Hematopoietic multipotent progenitor cell treated with erythropoietin and hydrocortisone succinate and interleukin-3 and kit ligand, for 15 days (in vitro differentiated cells): ENCODE measurements around the gene HIPK2.

Source experiments
- DNase-seq: peaks from one replicate; pipeline ENCODE4 v3.0.0-alpha.2; 2015; ENCODE audit warnings: low spot score

The HIPK2 gene

DNA sequence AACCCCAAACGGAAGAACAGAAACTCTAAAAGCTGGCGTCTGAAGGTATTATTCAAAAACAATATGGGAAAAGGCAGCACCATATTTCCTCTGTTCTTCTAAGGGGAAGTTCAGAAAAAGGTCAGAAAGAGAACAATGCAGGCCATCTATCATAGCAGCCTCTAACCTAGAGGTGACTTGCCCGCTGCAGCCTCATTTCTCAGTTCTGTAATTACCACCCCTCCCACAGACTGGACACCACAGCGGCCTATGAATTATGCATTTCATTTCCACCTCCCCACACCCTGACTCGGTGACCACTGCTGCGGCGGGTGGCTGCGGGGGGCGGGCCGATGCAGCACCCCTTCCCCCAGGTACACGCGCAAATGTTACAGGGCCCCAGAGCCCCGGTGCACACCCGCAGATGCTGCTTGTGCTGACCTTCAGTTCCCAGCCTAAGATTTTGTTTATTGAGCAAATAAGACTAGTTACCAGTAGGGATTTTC is 128.8 kb downstream of the HIPK2 start:
- no peak for DNase-seq

DNA sequence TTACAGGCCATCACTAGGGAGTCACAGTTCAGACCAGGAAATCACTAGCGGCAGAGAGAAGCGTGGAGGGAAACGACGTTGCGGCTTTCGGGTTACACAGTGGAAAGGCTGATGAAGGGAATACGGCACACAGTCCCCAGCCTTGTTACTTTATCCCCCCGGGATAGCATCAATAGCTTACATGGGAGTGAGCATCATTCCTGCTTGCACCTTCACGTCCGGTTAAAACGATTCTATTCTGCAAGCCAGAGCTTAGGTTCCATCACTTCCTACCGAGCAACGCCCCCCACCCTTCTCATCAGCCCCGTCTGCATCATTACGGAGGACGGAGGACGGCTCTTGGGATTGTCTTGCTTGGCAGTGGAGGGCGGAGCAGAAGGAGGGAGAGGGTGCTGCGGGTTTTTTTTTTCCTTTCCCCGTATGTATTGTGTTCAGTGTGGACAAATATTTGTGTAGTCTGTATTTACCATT is 129.4 kb downstream of the HIPK2 start:
- DNase-seq: no peak

DNA sequence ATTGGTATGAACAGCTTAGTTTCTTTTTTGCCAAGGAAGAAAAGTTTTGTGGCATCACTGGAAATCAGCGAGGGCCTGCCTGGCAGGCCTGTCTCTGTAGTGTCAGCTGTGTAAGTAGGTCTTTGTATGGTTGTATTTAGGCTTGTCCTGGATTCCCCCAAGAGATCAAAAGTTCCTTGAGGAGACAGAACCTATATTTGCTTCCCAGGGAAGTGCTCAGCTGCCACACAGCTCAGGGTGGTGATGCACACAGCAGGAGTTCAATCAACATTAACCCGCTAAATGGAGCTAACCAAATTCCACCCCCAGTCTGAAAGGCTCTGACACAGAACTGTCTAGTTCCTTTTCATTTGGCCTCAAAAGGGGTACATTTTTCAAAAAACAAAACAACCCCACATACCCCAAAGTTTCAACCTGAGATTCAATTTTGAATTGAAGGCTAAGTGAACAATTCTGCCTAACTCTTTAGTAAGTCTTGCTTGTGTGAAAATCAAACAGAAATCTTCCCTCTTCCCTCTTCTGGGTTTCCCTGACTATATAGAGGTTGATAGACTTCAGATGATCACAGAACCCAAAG is 129.9 kb downstream of the HIPK2 start:
- DNase-seq: no peak

DNA sequence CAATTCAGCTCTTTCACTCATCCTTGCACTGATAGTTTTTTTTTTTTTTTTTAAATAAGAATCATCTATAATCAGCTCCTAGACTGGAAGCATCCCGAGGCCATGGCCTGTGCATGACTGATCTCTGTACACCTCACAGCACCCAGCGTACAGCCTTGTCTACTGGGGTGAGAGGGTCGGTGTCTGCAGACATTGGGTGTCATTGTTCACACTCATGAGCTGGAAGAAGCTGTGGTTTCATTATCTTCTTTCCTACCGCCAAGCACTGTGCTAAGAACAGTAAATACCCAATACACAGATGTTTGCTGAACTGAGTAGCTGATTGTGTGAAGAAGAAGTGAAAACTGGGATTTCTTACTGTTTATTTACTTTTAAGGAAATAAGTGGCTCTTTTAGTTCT is 130.7 kb downstream of the HIPK2 start:
- no peak for DNase-seq

DNA sequence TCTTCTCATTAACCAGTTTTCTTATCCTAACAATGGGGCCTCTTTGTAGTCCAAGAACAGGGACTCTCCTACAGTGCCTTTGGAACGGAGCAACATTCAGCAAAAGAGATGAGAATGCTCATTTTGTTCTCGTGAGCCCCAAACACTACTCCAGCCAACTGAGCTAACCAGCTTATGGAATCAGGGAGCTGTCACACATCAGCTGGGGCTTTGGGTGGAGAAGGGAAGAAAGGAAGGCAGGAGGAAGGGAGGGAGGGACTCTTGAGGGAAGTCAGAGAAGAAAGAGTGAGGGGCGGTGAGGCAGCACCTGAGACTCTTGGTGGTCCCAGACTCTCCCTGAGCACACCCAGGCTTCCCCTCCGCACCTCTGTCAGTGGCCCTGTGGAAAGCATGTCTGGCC is 131.2 kb downstream of the HIPK2 start:
- DNase-seq: no peak

DNA sequence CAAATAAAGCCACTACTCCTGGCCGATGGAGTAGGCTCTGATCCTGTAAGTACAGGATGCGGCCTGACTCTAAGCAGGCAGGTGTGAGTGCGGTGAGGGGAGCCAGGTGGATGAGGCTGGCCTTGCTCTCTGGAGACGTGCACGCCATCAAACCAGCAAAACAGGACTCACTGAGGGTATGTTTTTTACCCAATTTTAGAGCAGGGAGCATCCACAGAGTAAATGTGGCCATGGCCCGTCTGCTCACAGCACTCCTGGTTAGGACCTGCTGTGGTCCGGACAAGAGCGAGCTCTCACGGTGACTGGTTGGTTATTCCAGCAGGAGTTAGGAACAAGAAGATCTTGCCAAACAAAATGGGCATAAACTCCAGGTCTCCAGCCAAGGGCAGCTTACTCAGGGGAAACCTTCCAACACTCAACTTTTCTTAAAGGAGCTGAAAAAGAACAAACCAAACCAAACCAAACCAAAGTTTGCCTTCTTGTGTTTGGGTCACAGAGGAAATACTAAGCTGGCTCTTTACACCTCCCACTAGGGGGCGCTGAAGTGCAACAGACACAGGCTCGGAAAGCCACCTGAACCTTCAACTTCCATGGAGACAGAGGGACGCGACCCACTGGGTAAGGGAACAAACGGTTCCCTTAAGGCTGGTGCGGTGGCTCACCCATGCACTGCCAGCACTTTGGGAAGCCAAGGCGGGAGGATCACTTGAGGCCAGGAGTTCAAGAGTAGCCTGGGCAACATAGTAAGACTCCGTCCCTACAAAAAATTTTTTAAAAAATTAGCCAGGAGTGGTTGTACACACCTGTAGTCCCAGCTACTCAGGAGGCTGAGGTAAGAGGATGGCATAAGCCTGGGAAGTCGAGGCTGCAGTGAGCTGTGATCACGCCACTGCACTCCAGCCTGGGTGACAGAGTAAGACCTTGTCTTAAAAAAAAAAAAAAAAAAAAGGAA is 131.9 kb downstream of the HIPK2 start:
- peak; percentile 81 for DNase-seq

DNA sequence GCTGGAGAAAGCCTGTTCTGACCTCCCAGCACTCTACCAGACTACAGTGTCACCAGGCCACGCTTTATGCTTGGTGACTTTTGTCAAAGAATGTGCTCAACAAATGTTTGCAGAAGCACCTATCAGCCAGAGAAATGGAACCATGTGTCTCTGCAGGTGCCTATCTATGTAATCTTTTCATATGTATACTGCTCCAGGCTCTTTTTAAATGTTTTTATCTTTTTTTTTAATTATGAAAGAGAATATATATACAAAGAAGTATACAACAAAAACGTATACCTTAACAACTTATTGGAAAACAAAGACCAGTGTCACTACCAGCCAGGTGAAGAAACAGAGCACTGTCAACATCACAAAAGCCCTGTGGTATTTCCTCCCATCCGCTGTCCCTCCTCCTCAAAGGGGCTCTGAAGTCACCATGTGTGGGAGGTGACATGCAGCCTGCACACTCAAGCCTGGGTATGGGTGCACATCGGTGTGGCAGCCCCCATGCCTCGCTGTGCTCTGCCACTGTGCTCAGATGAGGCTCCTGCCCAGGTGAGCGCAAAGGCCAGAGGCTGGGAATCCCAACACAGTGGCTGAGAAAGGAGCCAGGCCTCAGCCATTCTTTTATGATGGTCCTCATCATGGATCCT is 133.7 kb downstream of the HIPK2 start:
- DNase-seq: no peak

DNA sequence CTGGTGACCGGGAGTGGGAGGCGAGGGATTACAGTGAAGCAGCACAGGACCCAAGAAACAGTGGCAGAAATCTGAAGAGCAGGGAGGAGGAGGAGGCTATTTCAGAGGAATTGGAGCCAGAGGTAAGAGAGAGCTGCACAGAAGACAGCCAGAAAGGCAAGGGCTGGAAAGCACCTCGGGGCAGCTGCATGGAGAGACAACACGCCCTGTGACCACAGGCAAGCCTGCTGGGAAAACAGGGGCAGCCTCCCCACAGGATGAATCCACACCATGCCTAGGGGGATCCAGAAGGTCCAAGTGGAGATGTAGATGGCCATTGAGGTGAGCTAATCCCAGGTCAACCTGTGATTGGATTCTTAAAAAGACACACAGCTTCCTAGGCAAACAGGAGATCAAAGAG is 135.5 kb downstream of the HIPK2 start:
- DNase-seq: no peak

DNA sequence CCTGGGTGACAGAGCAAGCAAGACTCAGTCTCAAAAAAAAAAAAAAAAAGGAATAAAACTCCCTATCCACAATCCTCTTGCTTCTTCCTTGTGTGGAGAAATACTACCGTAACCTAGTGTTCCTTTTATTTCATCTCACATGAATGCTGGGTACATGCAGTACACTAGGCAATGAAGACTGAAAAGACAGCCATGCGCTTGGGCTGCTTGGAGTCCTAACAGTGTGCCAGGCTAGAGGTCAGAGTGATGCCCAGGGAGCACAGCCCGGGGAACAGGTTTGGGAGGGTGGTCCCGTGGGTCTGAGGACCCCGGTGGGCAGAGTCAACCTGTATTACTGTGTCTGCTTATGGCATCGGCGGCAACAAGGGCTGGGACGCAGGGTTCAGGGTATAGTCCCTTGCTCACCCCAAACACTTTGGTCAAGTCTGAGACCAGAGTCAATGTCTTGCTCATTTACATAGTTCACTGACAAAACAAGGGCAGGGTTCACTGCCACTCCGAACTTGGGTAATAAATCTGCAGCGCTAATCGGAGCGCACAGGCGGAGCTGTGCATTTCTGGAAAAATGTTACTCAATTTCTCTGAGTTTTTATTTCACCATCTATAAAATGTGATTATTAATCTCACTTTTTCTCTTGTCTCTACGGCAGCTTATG is 136.3 kb downstream of the HIPK2 start:
- no peak for DNase-seq

DNA sequence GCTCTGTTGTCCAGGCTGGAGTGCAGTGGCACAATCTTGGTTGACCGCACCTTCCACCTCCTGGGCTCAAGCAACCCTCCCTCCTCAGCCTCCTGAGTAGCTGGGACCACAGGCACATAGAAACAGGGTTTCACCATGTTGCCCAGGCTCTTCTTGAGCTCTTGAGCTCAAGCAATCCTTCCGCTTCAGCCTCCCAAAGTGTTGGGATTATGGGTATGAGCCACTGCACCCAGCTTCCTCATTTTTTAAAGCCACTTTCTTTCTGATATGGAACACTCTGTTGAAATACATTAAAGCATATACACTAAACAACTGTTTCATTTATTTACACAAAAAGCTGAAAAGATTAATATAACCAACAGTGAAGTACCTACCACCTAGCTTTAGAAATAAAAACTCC is 137.1 kb downstream of the HIPK2 start:
- no peak for DNase-seq

DNA sequence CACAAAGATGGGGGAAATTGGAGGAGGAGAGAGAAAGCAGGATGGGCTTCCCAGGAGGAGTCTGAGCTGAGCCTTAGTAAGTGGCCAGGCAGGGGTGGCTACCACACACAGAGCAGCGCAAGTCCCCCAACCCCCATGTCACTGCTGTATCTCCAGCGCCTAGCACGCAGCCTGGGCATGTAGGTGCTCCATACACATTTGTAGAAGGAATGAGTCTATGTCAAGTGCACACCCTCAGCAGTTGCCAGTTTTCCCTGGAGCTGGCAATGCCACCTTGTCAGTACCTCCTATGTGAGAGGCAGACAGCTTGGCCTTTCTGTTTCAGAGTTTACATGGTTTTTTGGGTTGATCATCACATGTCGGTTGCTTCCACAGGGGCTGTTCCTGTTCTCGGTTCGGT is 138.2 kb downstream of the HIPK2 start:
- DNase-seq: no peak

DNA sequence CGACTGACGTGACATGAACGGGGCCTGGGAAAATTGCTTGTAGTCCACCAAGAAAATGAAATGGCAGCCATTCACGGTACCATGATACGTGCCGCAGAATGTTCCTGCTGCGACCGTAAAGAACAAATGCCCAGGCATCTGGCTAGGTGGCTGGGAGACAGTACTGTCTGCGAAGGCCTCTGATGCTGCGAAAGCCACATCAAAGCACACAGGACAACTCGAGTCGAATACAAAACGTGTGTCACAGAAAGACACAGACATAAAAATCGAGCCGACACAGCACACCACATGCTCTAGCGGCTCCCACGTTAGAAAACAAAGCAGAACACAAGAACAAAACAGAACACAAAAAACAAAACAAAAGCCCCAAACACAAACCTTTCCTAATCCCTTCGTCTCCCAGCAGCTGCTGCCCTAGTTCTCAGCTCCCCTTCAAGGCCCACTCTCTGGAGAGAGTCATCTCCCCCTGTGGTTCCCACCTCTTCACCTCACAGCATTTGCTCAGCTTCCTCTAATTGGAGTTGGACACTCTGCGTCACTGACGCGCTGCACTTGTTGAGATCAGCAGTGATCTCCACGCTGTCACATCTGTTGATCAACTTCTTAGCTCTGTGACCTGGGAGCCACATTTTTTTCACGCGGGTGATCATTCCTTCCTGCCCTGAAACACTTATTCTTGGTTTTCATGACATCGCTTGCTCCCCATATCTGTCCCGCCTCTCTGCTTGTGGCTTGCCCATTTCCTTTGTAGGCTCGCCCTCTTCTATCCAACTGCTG is 142.1 kb downstream of the HIPK2 start:
- DNase-seq: no peak

DNA sequence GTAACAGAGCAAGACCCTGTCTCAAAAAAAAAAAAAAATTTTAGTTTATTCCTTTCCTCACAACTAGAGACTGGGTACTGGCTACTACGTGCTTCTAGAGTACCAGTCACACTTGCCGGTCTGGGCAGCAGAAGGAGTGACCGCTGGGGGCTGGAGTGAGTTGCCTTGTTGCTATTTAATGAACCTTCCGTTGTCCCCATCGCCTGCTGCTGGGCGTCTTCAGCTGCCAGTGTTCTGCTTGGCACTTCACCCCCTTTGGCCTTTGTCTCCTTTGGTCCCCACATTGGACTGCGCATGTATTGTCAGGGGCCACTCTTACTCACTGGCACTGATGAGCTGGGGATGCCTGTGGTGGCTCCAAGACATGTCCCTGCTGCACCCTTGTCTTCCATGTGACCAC is 143.7 kb downstream of the HIPK2 start:
- DNase-seq: no peak

DNA sequence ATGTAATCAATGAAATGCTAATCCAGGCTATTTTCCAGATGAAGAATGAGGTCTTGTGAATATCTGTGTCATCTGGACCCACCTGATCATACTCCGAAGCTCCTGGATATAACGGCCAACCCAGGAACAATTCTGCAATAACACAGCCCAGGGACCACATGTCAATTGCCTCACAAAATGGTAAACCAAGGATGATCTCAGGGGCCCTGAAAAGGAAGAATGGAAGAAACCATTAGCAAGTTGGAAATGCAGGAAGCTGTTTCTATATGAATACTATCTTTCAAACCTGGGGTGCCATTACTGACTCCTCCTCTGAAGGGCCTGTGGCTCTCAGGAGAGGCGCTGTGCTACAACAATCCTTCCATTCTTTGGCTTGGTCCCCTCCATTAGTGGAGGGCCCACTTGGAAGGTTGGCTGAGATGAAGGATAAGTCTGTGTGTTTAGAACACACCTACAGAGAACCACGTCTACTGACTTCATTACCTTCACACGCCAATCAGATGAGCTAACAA is 146.2 kb downstream of the HIPK2 start:
- no peak for DNase-seq

DNA sequence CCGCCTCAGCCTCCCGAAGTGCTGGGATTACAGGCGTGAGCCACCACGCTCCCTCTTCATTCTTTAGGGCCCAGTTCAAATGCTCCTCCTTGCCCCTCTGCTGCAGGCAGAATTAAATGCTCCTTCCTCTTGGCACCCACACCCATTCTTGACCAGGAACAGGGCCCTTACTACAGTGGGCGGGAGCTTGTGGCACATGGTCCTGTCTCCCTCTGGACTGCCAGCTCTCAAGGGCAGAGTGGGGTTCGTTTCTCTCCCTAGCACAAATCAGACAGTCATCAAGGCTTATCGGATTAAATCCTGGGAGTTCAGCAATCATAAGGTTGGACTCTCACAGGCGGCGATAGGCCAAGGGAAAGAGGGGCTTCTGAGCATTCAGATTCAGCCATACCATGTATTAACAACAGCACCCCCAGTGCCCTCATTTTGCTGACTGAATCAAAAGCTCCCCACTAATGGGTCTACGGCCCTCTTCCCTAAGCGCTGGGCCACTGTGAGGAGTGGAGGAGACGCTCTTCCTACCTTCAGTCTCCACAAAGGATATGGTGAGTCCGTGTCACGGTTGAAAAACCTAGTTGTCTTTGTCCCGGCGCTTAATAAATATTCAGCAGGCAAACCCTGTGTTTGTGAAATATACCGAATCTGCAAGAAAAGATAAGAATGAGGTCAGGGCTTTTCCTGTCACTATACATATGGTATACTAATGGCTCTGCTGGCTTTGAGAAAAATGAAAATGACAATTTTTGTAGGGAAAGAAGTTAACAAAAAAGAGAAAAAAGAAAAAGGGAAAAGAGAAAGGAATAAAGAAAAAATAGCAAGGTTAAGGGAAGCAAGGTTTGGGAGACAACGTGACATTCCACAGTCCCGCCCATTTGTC is 146.9 kb downstream of the HIPK2 start:
- no peak for DNase-seq

DNA sequence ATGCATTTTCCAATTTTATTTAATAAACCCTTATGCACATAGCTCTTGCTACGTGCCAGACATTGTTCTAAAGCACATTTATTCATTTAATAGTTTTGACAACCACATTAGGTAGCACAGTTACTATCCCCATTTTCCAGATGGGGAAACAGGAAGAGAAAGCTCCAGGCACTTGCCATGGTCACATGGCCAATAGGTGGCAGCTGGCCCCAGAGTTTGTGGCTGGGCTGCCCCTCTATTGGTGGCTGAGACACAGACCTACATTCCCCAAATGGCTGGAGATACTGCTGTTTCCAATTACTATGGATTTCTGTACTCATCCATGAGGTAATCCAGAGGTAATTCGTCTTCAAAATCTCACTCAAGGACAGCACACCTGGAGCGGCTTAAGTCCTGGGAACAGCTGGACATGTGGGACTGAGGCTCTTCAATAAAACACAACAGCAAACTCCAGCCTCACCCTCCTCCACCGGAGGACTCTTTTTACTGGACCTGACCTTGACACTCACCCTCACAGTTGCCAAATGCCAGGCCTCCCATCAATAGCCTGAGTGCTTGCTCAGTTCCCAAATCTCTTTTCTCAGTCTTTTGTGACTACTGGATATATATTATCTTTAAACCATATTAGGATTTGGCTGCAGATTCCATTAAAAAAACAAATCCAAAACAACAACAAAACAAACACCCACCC is 148.3 kb downstream of the HIPK2 start:
- DNase-seq: no peak

DNA sequence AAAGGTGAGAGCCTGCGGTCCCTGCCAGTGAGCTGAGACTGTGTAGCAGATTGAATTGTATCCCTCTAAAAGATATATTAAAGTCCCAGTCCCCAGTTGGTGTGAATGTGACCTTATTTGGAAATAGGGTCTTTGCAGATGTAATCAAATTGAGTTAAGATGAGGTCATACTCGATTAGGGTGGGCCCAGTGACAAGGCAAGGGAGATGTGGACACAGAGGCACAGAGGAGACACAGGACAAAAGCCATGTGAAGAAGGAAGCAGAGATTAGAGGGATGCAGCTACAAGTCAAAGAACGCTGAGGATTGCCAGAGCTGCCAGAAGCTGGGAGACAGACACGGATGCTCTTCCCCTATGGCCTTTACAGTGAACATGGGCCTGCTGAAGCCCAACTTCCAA is 150.0 kb downstream of the HIPK2 start:
- DNase-seq: no peak

DNA sequence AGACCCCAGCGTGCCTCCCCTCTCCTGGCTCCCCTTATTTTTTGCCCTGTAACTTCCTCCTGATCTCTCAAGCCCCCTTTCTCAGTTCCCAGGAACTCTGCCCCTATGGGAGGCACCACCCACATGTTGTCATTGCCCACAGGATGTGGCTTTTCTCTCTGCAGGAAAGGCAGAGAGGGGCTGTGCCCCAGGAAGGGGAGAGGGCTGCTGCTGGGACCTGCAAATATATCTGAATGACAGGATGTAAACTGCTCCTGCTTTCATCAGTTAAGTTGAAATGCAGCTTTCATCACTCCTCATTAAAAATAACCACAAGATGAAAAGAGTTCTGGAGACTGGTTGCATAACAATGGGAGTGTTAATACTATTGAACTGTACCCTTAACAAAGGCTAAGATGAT is 151.0 kb downstream of the HIPK2 start:
- no peak for DNase-seq

DNA sequence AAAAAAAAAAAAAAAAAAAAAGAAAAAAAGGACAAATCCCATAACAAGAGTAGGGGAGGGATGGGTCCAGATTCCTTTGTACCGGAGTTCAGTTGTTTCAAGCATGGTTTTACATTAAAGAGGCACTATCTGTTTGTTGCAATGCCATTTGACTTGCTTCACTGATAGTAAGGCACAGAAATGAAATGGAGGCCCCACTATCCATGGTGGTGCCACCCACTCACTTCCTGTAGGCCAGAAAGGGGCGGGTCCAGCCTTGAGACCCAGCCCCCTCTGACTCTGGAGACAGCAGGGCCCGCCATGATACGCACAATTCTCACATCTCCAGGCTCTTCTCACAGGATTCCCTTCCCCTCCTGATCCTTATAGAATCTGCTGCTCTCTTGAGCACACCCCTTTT is 154.3 kb downstream of the HIPK2 start:
- DNase-seq: no peak
